HepG2 (cell line): Measurements from ENCODE around the gene NUAK2. TPM values are rescaled to one million over a fixed set of nuclear protein-coding genes. Genes with fewer than 3 reads are reported as not detected.

Source experiments
- ATAC-seq: fragments of 200-7000 bp; cut with Tn5 transposase; 3 replicates; pipeline ENCODE4 v1.9.1; 2020; ENCODE audit warnings: mild to moderate bottlenecking, moderate library complexity
- BruUV-seq: library from RNA; stranded (reverse); fragments of 400-500 nt; replicated peaks from 2 replicates; lab custom pipeline; 2021; lab: Mats Ljungman, UMichigan
- CTCF ChIA-PET: fragments of 300-600 bp; formaldehyde crosslinking; extraction: SDS; loops from one replicate; lab custom pipeline; 2021; ENCODE audit warnings: low total read pairs, inconsistent platforms, low intra/inter-chr PET ratio; lab: Yijun Ruan, JAX
- POLR2A ChIA-PET: fragments of 350-600 bp; sonication (Branson Sonifier 250); formaldehyde crosslinking; loops from one replicate; lab custom pipeline; 2020; ENCODE audit warnings: antibody characterized with exemption, inconsistent platforms; lab: Yijun Ruan, JAX
- DNase-seq: peaks from one replicate; pipeline ENCODE4 v3.0.0-alpha.2; 2015; ENCODE audit warnings: low spot score
- FAIRE-seq: peaks from 3 replicates; lab custom pipeline; 2011; peaks lifted over from hg19 to GRCh38; lab: Jason Lieb, UNC
- H2AFZ ChIP-seq: one replicate; pipeline ENCODE4 v1.6.1; 2011; ENCODE audit warnings: low read length, inconsistent platforms
- H3K27ac ChIP-seq: fragments of 300-600 bp; 3 replicates; pipeline ENCODE4 v1.8.0; 2011; ENCODE audit warnings: mixed run types, mild to moderate bottlenecking, mixed read lengths, low read length, inconsistent platforms; ENCODE audit not compliant: insufficient read depth; ENCODE audit errors: extremely low read length
- H3K27me3 ChIP-seq, 2 experiments: fragments of 200-600 bp in 1 of 2; 2 replicates in 1 of 2; 3 replicates in 1 of 2; pipeline versions ENCODE4 v1.6.0 to v1.8.0; 2011; ENCODE audit warnings: low read length in 2 of 2, mild to moderate bottlenecking in 2 of 2, moderate library complexity in 2 of 2, inconsistent platforms in 1 of 2; ENCODE audit not compliant: insufficient read depth in 2 of 2, control insufficient read depth in 1 of 2
- H3K36me3 ChIP-seq, 2 experiments: fragments of 200-600 bp in 1 of 2; replicated peaks in 1 of 2; 2 replicates in 1 of 2; 3 replicates in 1 of 2; pipeline versions ENCODE4 v1.5.1 to v1.8.0; 2011; ENCODE audit warnings: low read length in 2 of 2, inconsistent platforms in 1 of 2; ENCODE audit not compliant: insufficient read depth in 2 of 2, control insufficient read depth in 1 of 2
- H3K4me1 ChIP-seq: 2 replicates; pipeline ENCODE4 v1.5.1; 2012; ENCODE audit warnings: low read length, inconsistent platforms; ENCODE audit not compliant: insufficient read depth
- H3K4me2 ChIP-seq: 2 replicates; pipeline ENCODE4 v1.6.0; 2011; ENCODE audit warnings: low read depth, low read length, inconsistent platforms
- H3K4me3 ChIP-seq, 3 experiments: fragments of 200-600 bp in 1 of 3; sonication (generic), shearing (Covaris generic) in 1 of 3; replicated peaks in 1 of 3; 2 replicates each; pipeline ENCODE4 v1.5.1; 2011 to 2016; ENCODE audit warnings: low read length in 3 of 3, inconsistent platforms in 2 of 3, low read depth in 2 of 3, mild to moderate bottlenecking in 2 of 3, control low read depth in 1 of 3, mixed read lengths in 1 of 3; ENCODE audit not compliant: insufficient read depth in 1 of 3
- H3K79me2 ChIP-seq: one replicate; pipeline ENCODE4 v1.6.1; 2011; ENCODE audit warnings: low read length, inconsistent platforms; ENCODE audit not compliant: insufficient read depth
- H3K9ac ChIP-seq: 2 replicates; pipeline ENCODE4 v1.6.0; 2011; ENCODE audit warnings: mild to moderate bottlenecking, low read depth, low read length, inconsistent platforms; ENCODE audit not compliant: insufficient read depth
- H3K9me3 ChIP-seq: 2 replicates; pipeline ENCODE4 v1.5.1; 2012; ENCODE audit warnings: mild to moderate bottlenecking, low read length
- H4K20me1 ChIP-seq: 2 replicates; pipeline ENCODE4 v1.6.0; 2011; ENCODE audit warnings: inconsistent platforms, mild to moderate bottlenecking, low read length, moderate library complexity; ENCODE audit not compliant: insufficient read depth
- KMT2A ChIP-seq: sonication (generic); formaldehyde crosslinking; IDR thresholded peaks from 2 replicates; pipeline ENCODE4 v1.4.0; 2020; ENCODE audit warnings: missing genetic modification reagents
- PAWR ChIP-seq: sonication (generic); formaldehyde crosslinking; IDR thresholded peaks from 2 replicates; pipeline ENCODE4 v1.4.0; 2020; ENCODE audit warnings: missing genetic modification reagents, mild to moderate bottlenecking, borderline replicate concordance
- PRPF4 ChIP-seq: fragments of 200-400 bp; formaldehyde crosslinking; IDR thresholded peaks from 2 replicates; pipeline ENCODE4 v1.6.1; 2016; ENCODE audit warnings: low read length, low read depth; ENCODE audit not compliant: poor library complexity, severe bottlenecking
- SNRNP70 ChIP-seq: fragments of 200-400 bp; formaldehyde crosslinking; IDR thresholded peaks from 2 replicates; pipeline ENCODE4 v1.6.1; 2017; ENCODE audit warnings: mild to moderate bottlenecking, low read depth, low read length, moderate library complexity
- TCF7 ChIP-seq: sonication (generic); IDR thresholded peaks from 2 replicates; pipeline ENCODE4 v1.6.1; 2016; ENCODE audit warnings: antibody characterized with exemption, low read depth
- TOPORS ChIP-seq: sonication (generic); formaldehyde crosslinking; IDR thresholded peaks from 2 replicates; pipeline ENCODE4 v1.8.0; 2023; ENCODE audit warnings: mild to moderate bottlenecking, missing genetic modification reagents
- ZNF569 ChIP-seq: sonication (generic); formaldehyde crosslinking; IDR thresholded peaks from 2 replicates; pipeline ENCODE4 v1.5.0; 2020; ENCODE audit warnings: mild to moderate bottlenecking, missing genetic modification reagents, moderate library complexity, borderline replicate concordance
- WGBS: methylation state at CpG from one replicate; pipeline ENCODE4 v1.1.6; 2017; ENCODE audit warnings: low lambda C conversion rate; 5-methylcytosine and 5-hydroxymethylcytosine counted together
- in situ Hi-C: cut with HindIII; loops from 2 replicates; pipeline ENCODE4 v1.10.0; 2017; ENCODE audit warnings: low pct_unique_long_range_greater_than_20kb; ENCODE audit not compliant: extremely low pct_ligation_motif_present
- intact Hi-C: fragments of 100-400 bp; cut with micrococcal nuclease; formaldehyde crosslinking; loops from one replicate; pipeline ENCODE4 v1.10.0; 2022; ENCODE audit not compliant: unreplicated experiment
- polyA plus RNA-seq, 8 experiments: library from polyadenylated mRNA; depleted of rRNA in 3 of 8; stranded (reverse) in 7 of 8; unstranded in 1 of 8; fragments of >200 nt; fragmentation: Illumina TruSeq in 4 of 8; extraction: Trizol in 4 of 8; gene quantifications; 2 replicates each; pipeline versions ENCODE4 v1.2.1 to v1.2.3, GENCODE V29; 2011 to 2016; ENCODE audit warnings: low read depth in 4 of 8, missing spikeins in 1 of 8, mixed read lengths in 1 of 8; ENCODE audit not compliant: insufficient read depth in 1 of 8
- total RNA-seq, 5 experiments: library from RNA; depleted of rRNA; stranded (reverse); fragments of >200 nt; fragmentation: Illumina TruSeq; extraction: Trizol; gene quantifications; 2 replicates each; pipeline ENCODE4 v1.2.3, GENCODE V29; 2016; ENCODE audit warnings: low read depth in 1 of 5
- TF ChIP-seq, protein P1 (sequence below): sonication (generic); formaldehyde crosslinking; IDR thresholded peaks from 2 replicates; pipeline ENCODE4 v1.4.0; 2020; ENCODE audit warnings: mild to moderate bottlenecking, missing genetic modification reagents
- TF ChIP-seq, protein P2 (sequence below): IDR thresholded peaks from 2 replicates; pipeline ENCODE4 v1.6.1; 2016; ENCODE audit warnings: low read depth, missing genetic modification reagents, missing compliant biosample characterization

Gene NUAK2
- total and polyA plus RNA-seq, 2 of the 13 experiments (the other 11 are each of a cell fraction or from before 2014, with no cell fraction given) = 0.75 to 1.1 TPM

DNA sequence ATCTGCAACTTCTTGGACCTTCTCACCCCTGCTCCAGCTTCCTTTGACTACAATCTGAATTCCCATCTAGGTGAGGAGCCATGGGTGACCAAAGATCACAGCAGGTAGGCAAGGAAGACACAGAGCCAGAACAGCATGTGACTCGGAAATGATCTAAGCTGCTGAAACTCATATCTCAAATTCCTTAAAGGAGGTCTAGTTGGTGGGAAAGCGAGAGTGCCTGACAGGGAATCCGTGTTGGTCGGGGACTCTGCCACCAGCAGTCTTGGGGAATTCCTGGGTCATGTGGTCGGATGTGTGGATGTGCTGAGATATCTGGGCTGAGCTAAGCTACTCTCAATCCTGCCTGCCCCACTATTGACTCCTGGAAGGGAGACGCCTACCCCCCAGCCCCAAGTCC, 3.2 kb upstream of the NUAK2 start:
- Histone ChIP-seq H3K9me3 (no peaks in the 10 kb centered on the region), H3K9ac (no peak overlapping the region), H3K27me3 (peaks cover 0 to 44% of the 10 kb centered on the region in 2 experiments; a peak in 4 of 5 replicates), H4K20me1 (no peaks in the 10 kb centered on the region), H2AFZ (no peak overlapping the region), H3K36me3 (no peaks in the 10 kb centered on the region), H3K79me2 (peaks cover 3% of the 10 kb centered on the region)
- no peak for ATAC-seq
- no peak for FAIRE-seq
- no TSS peak for BruUV-seq
- 4% methylated on average over 6 of the region's 6 CpGs for WGBS
- intact Hi-C loops = loop anchor here (1.0 kb wide), 1 partner anchor 51 kb away; no protein-coding TSS in a partner anchor
- TF ChIP-seq ZNF569 (CRISPR knock-in tag) (no peak), KMT2A (CRISPR knock-in tag) (no peak), TCF7 (no peak), PRPF4 (no peak), PAWR (CRISPR knock-in tag) (no peak), TOPORS (no peak), SNRNP70 (no peak)
- TF ChIP-seq, protein P1, sequence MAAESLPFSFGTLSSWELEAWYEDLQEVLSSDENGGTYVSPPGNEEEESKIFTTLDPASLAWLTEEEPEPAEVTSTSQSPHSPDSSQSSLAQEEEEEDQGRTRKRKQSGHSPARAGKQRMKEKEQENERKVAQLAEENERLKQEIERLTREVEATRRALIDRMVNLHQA (CRISPR knock-in tag) = no peak
- TF ChIP-seq, protein P2, sequence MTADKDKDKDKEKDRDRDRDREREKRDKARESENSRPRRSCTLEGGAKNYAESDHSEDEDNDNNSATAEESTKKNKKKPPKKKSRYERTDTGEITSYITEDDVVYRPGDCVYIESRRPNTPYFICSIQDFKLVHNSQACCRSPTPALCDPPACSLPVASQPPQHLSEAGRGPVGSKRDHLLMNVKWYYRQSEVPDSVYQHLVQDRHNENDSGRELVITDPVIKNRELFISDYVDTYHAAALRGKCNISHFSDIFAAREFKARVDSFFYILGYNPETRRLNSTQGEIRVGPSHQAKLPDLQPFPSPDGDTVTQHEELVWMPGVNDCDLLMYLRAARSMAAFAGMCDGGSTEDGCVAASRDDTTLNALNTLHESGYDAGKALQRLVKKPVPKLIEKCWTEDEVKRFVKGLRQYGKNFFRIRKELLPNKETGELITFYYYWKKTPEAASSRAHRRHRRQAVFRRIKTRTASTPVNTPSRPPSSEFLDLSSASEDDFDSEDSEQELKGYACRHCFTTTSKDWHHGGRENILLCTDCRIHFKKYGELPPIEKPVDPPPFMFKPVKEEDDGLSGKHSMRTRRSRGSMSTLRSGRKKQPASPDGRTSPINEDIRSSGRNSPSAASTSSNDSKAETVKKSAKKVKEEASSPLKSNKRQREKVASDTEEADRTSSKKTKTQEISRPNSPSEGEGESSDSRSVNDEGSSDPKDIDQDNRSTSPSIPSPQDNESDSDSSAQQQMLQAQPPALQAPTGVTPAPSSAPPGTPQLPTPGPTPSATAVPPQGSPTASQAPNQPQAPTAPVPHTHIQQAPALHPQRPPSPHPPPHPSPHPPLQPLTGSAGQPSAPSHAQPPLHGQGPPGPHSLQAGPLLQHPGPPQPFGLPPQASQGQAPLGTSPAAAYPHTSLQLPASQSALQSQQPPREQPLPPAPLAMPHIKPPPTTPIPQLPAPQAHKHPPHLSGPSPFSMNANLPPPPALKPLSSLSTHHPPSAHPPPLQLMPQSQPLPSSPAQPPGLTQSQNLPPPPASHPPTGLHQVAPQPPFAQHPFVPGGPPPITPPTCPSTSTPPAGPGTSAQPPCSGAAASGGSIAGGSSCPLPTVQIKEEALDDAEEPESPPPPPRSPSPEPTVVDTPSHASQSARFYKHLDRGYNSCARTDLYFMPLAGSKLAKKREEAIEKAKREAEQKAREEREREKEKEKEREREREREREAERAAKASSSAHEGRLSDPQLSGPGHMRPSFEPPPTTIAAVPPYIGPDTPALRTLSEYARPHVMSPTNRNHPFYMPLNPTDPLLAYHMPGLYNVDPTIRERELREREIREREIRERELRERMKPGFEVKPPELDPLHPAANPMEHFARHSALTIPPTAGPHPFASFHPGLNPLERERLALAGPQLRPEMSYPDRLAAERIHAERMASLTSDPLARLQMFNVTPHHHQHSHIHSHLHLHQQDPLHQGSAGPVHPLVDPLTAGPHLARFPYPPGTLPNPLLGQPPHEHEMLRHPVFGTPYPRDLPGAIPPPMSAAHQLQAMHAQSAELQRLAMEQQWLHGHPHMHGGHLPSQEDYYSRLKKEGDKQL = no peak
- TF ChIP-seq, all 625 proteins: peak for 0
- H3K4me1 ChIP-seq = peaks cover 29% of the 10 kb centered on the region
- H3K4me3 ChIP-seq = no peak overlapping the region
- no peak overlapping the region for H3K27ac ChIP-seq
- CTCF ChIA-PET = interaction anchor here (6.6 kb wide), 1 partner anchor 52 kb away, joined by 150 read pairs; no protein-coding TSS in a partner anchor
- POLR2A ChIA-PET = interaction anchor here (1.0 to 3.0 kb wide), 3 partner anchors 29 to 51 kb away, joined by 3 to 30 read pairs (median 5); no protein-coding TSS in a partner anchor
- no peak for DNase-seq
- H3K4me2 ChIP-seq = no peak overlapping the region
- in situ Hi-C loops = loop anchor here (5.0 kb wide), 1 partner anchor 52 kb away; no protein-coding TSS in a partner anchor
